Frontal cortex (tissue), 4 donors: ENCODE results near the gene DCLK2. TPM values are rescaled to one million over a fixed set of nuclear protein-coding genes. Genes with fewer than 3 reads are reported as not detected.
A peak's percentile ranks its signal among the peaks of the same experiment; 100 is the strongest.

Experiments used
- DNase-seq, 2 donors: peaks; one replicate each; pipeline ENCODE4 v3.0.0; 2012; ENCODE audit warnings: low spot score in 2 of 2
- FAIRE-seq: peaks from 2 replicates; lab custom pipeline; 2012; peaks lifted over from hg19 to GRCh38; lab: Jason Lieb, UNC
- total RNA-seq: library from RNA; depleted of rRNA; stranded (reverse); fragments of >200 nt; gene quantifications from one replicate; pipeline ENCODE4 v1.2.3, GENCODE V29; 2014
- donor health status: control.
- donor health status: control.
- donor health status: control.

Gene DCLK2
- total RNA-seq, 1 donor from 2014 or later: 75.4 TPM

DNA sequence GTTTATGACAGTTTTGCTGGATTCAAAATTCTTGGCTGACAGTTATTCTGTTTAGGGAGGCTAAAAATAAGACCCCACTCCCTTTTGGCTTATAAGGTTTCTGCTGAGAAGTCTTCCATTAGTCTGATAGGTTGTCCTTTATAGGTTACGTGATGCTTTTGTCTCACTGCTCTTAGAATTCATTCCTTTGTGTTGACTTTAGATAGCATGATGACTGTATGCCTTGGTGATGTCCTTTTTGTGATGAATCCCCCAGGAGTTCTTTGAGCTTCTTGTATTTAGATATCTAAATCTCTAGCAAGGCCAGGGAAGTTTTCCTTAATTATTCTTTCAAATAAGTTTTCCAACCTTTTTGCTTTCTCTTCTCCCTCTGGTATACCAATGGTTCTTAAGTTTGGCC lies 36.4 kb downstream of the DCLK2 start:
- no peak for DNase-seq
- FAIRE-seq: no peak

- FAIRE-seq (no peak), DNase-seq (no peak)
Measured at GRCh38 chr4:150115851-150116250, 37.6 kb downstream of the DCLK2 start.

- FAIRE-seq (no peak), DNase-seq (no peak)
Measured at GRCh38 chr4:150116506-150116905, 38.3 kb downstream of the DCLK2 start.

DNA sequence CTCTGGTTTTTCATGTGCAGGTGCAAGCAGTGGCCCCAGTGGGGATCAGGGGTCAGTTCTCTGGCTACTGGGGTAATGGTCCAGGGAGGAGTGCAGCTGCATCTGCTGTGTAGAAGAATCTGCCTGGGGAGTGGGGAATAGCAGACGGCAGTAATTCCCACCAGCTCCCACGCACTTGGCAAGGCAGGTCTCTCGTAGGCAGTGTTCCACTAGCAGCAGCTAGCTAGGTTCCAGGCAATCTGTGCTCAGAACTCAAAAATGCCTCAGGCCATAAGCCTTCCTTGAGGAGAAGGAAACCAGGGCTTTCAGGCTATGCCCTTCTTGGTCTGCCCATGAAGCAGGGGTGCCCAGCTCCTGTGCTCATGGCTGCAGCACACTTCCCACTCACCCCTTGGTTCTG lies 38.8 kb downstream of the DCLK2 start:
- no peak for DNase-seq
- no peak for FAIRE-seq

DNA sequence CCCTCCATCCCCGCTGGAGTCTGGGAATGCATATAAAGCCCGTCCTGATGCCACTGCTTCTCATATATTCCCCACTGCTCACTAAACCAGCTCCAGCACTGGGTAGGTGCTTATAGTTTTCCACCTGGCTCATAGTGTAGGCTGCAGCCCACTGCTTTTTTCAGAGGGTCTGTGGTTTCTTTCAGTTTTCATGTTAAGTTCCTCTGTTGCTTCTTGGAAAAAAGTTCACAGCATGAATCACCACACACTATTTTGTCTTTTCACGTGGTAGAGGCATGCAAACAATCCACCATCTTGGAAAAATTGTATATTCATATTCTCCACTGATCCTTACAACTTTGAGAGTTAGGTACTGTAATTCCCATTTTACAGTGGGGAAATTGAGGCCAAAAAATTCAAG lies 39.4 kb downstream of the DCLK2 start:
- DNase-seq: no peak
- FAIRE-seq: no peak

- DNase-seq: no peak
- FAIRE-seq: no peak
Measured at GRCh38 chr4:150119492-150119891, 41.2 kb downstream of the DCLK2 start.

GRCh38 chr4:150123087-150123486 lies 44.8 kb downstream of the DCLK2 start:
- DNase-seq (no peak), FAIRE-seq (no peak)

DNA sequence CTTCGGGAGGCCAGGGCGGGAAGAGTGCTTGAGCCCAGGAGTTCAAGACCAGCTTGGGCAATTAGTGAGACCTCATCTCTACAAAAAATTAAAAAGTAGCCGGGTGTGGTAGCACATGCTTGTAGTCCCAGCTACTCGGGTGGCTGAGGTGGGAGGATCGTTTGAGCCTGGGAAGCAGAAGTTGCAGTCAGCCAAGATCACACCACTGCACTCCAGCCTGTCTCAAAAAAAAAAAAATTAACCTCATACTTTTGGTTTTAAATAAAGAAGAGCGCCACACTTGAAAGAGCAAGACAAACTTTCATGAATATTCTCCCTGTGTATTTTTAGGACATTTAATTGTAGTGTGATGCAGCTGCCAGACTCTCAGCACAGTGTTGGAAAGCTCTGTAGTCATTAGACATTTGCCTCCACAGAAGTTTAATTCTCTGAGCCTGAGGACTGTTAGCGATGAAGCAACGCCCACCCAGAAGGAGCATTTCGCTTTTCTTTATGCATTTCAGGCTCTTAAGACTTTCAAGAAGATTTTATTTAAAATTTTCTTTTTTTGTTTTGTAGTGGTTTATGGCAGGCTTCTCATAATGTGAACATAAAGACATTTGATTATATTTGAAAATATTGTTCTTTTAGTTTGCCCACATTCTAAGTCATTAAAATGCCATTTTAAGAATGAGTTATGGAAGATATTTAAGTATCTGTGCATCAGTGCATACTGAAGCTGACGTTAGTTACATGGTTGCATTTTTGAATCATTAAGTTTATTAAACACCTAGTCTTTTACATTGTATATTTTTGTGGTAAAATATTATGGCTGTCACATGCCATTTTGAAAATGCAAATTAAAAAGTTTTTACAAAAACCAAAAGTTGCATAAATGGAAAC lies 45.8 kb downstream of the DCLK2 start:
- no peak for FAIRE-seq
- no peak for DNase-seq

DNA sequence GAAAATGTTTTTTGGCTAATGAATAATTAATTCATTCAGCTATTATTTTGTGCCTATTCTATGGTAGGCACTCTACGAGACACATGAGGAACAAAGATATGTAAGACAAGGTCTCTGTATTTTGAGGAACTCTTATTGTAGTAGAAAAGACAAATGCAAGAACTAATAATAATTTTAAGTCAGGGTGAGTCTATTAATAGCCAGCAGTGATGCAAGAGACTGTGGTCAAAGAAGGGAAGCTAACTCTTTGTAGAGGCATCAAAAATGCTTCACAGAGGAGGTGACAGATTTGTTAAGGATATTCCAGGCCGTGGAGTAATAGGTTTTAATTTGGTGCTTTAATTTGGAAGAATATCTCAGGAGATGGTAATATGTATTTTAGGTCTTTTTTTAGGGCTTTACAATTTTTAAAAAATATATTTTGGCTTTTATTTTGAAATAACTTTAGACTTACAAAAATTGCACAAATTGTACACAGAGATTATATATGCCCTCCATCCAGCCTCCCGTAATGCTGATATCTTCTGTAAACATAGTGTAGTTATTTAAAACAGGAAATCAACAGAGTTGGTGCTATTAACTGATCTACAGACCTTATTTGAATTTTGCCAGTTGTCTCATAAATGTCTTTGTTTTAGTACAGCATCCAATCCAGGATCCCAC lies 48.1 kb downstream of the DCLK2 start:
- DNase-seq (no peak), FAIRE-seq (no peak)

- FAIRE-seq (no peak), DNase-seq (no peak)
Measured at GRCh38 chr4:150126864-150127203, 48.6 kb downstream of the DCLK2 start.

GRCh38 chr4:150127757-150128156 lies 49.5 kb downstream of the DCLK2 start:
- FAIRE-seq (no peak), DNase-seq (no peak)

DNA sequence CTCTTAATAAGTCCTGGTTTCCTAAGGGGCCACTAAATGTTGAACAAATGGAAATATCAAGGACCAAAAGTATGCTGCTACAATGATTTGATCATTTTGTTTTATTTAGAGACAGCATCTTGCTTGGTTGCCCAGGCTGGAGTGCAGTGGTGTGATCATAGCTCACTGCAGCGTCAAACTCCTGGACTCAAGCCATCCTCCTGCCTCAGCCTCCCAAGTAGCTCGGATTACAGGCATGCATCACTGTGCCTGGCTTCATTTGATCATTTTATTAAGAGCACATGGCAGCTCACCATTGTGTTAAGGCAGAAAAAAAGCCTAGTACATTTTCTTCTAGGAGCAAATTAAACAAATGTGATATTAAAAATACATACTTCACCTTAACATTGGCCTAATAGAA lies 52.7 kb downstream of the DCLK2 start:
- FAIRE-seq: no peak
- DNase-seq: no peak

DNA sequence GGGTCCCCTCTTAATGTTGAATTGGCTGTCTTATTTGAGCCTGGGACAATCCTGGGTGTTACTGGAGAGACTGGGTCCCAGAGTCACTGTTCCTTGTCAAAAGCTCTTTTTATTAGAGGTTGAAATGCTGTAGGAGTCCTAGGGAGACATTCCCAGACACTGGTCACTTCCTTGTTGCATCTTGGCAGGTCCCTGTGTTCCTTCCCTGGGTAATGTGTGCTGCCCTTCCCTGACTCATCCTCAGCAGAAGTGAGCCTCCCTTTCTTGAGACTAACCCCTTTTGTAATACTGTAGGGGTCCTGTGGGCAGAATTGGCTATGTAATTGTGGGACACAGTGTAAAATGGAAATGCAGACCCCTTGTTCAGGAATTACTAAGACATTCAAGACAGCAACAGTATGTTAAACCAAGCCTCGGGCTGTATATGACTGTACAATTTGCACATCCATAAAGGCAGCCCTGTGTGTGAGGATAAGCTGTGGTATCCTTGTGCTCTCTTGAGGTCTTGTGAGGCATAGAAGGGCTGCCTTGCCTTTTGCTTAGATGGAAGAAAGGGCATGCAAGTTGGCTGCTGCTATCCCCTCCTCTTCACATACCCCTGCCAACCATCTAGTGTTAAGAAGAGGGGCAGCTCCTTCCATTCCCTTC lies 53.5 kb downstream of the DCLK2 start:
- FAIRE-seq (no peak), DNase-seq (no peak)

DNA sequence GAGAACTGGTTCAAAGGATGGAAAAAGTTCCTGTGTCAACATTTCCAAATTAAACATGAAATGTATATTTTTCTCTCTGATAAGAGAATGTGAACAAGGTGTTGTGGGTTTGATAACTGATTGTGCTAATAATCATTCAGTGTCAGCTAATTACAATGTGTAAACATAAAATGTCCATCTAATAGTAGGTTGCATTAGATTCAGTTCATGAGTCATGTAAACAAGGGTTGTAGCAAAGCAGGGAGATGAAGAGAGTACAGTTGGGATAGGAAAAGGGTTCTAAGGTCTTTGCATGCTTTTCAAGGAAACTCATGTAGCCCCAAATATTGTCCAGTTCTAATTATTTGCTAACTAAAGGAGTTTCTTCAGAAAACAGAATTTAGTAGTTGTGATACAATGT lies 55.4 kb downstream of the DCLK2 start:
- DNase-seq: no peak
- no peak for FAIRE-seq

- no peak for DNase-seq
- FAIRE-seq: no peak
Measured at GRCh38 chr4:150135134-150135772, 57.0 kb downstream of the DCLK2 start.

GRCh38 chr4:150136036-150136435 lies 57.8 kb downstream of the DCLK2 start:
- no peak for FAIRE-seq

DNA sequence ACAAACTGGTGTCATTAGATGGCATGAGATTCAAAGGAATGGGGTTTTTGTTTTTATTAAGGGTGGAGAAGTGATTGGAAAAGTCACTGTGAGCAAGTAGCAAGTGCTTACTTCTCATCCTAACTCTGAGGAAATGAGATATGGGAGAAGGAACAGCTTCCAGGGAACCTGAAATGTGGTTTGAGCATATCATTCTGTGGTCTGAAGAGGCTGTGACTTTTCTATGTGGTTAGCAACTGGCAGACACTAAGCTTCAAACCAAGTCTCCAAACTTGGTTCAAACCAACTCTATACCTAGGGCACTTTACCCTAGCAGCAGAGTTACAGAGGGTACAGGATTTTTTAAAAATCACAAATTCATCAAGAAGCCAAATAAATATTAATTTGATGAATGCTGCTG lies 58.2 kb downstream of the DCLK2 start:
- DNase-seq (no peak), FAIRE-seq (no peak)

More at GRCh38 chr4:150136036-150136435, 57.8 kb downstream of the DCLK2 start:
- no peak for DNase-seq

DNA sequence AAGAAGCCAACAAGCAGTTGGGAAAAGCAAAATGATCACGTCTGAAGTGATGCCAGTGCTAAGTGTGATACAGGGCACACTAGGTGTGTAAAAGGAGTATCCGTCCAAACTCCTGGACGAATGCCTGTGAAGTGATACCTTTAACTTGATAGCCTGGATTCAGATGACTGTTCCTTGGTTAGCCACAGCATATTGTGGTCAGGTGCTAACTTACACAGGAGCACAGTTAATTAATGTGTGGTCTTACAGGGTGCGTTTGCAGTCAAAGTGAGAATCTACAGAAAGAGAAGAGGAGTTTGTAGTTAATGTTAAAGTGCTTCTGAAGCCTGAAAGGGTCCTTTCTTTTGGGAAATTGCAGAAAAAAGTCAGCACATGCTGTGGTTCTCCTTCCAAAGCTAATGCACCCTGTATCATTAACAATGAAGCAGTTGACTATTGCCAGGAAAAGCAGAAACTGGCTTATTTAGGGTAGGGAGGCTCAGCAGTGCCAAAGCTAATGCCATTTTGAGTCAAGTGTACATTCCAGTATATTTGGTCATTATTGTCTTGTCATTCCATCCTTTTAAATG lies 61.1 kb downstream of the DCLK2 start:
- no peak for FAIRE-seq
- no peak for DNase-seq

- no peak for FAIRE-seq
- DNase-seq: no peak
Measured at GRCh38 chr4:150140774-150141400, 62.6 kb downstream of the DCLK2 start.

DNA sequence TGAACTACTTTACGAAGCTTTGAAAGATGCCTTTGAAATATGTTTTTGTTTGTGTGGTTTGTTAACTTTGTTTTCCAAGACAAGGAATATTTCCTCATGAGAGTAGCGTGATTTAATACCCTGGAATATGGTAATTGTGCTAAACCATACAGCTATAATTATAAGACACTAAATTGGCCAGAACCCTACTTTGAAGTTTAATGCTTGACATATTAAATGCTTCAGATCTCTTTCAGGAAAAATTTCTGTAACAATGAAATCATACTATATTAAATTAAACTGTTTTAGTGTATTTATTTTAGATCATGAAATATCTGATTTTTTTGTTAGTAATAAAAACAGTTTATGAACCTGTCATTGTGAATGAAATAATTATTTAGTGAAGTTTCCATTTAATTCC lies 63.5 kb downstream of the DCLK2 start:
- no peak for DNase-seq
- peak; percentile 26 for FAIRE-seq
